Parathyroid adenoma (tissue), 2 donors: ENCODE measurements around the gene ADO.

Experiments
- H2AFZ ChIP-seq: fragments of 300-600 bp; sonication (generic); one replicate; pipeline ENCODE4 v1.7.0; 2017; ENCODE audit warnings: antibody characterized with exemption, mild to moderate bottlenecking
- H3K27ac ChIP-seq: fragments of 300-600 bp; sonication (generic); one replicate; pipeline ENCODE4 v1.7.0; 2017
- H3K27me3 ChIP-seq: fragments of 300-600 bp; sonication (generic); one replicate; pipeline ENCODE4 v1.7.0; 2017; ENCODE audit warnings: low read length; ENCODE audit not compliant: control insufficient read depth, insufficient read depth
- H3K36me3 ChIP-seq: fragments of 300-600 bp; sonication (generic); one replicate; pipeline ENCODE4 v1.7.0; 2017; ENCODE audit warnings: low read length; ENCODE audit not compliant: control insufficient read depth, insufficient read depth
- H3K4me1 ChIP-seq: fragments of 300-600 bp; sonication (generic); one replicate; pipeline ENCODE4 v1.7.0; 2017; ENCODE audit warnings: control low read depth
- H3K4me2 ChIP-seq: fragments of 300-600 bp; sonication (generic); one replicate; pipeline ENCODE4 v1.7.0; 2017; ENCODE audit warnings: low read length
- H3K4me3 ChIP-seq: fragments of 300-600 bp; sonication (generic); one replicate; pipeline ENCODE4 v1.7.0; 2017; ENCODE audit warnings: low read depth, low read length
- H3K79me2 ChIP-seq: fragments of 300-600 bp; sonication (generic); one replicate; pipeline ENCODE4 v1.7.0; 2017; ENCODE audit warnings: control low read depth
- H3K9ac ChIP-seq: fragments of 300-600 bp; sonication (generic); one replicate; pipeline ENCODE4 v1.7.0; 2017; ENCODE audit warnings: mild to moderate bottlenecking
- H3K9me3 ChIP-seq: fragments of 300-600 bp; sonication (generic); one replicate; pipeline ENCODE4 v1.7.0; 2017; ENCODE audit warnings: low read length; ENCODE audit not compliant: control insufficient read depth
- TF ChIP-seq, protein P1 (sequence below): fragments of 300-600 bp; sonication (generic); IDR thresholded peaks from one replicate; pipeline ENCODE4 v1.7.0; 2017; ENCODE audit warnings: antibody characterized with exemption, mild to moderate bottlenecking
- donor health status: primary hyperparathyroidism.

Gene ADO

DNA sequence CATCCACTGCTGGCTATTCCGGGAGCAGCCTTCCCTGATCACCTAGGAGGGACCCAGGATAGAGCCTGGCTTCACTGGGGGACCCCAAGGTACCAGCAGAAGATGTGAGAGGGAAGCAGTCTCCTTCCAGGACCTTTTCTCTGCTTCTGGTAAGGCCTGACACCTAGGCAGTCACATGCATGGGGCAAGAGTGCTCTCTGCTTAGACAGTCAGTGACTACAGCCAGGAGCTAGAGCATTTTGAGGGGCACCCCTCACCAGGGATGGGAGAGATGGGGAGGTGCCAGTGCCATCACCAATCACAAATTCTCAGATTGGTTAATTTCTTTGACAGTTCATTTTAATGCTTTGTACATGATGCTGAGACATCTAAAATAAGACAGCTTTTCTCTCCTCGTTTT is 13.9 kb upstream of the ADO start:
- Histone ChIP-seq H2AFZ (no peak overlapping the region), H3K9me3 (no peaks in the 10 kb centered on the region), H3K9ac (no peak overlapping the region), H3K4me2 (no peak overlapping the region), H3K36me3 (no peaks in the 10 kb centered on the region), H3K27me3 (no peaks in the 10 kb centered on the region), H3K4me3 (no peak overlapping the region), H3K27ac (no peak overlapping the region), H3K4me1 (no peaks in the 10 kb centered on the region), H3K79me2 (no peaks in the 10 kb centered on the region)
- TF ChIP-seq, protein P1, sequence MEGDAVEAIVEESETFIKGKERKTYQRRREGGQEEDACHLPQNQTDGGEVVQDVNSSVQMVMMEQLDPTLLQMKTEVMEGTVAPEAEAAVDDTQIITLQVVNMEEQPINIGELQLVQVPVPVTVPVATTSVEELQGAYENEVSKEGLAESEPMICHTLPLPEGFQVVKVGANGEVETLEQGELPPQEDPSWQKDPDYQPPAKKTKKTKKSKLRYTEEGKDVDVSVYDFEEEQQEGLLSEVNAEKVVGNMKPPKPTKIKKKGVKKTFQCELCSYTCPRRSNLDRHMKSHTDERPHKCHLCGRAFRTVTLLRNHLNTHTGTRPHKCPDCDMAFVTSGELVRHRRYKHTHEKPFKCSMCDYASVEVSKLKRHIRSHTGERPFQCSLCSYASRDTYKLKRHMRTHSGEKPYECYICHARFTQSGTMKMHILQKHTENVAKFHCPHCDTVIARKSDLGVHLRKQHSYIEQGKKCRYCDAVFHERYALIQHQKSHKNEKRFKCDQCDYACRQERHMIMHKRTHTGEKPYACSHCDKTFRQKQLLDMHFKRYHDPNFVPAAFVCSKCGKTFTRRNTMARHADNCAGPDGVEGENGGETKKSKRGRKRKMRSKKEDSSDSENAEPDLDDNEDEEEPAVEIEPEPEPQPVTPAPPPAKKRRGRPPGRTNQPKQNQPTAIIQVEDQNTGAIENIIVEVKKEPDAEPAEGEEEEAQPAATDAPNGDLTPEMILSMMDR: no peak

DNA sequence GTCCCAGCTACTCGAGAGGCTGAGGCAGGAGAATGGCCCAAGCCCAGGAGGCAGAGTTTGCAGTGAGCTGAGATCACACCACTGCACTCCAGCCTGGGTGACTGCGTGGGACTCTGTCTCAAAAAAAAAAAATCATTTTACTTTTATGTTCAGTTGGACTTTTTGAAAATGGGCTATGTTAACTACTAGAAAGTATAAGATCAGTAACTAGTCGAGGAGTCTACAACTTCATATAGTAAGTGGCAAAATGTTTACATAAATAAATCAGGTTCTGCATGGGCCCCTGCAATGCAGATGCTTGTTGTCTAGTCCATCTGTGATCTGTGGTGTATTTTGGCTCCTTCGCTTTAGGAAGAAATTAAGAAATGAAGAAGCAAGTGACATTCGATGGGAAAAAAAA is 12.3 kb upstream of the ADO start:
- TF ChIP-seq, protein P1: no peak
- H3K4me2 ChIP-seq: no peak overlapping the region

DNA sequence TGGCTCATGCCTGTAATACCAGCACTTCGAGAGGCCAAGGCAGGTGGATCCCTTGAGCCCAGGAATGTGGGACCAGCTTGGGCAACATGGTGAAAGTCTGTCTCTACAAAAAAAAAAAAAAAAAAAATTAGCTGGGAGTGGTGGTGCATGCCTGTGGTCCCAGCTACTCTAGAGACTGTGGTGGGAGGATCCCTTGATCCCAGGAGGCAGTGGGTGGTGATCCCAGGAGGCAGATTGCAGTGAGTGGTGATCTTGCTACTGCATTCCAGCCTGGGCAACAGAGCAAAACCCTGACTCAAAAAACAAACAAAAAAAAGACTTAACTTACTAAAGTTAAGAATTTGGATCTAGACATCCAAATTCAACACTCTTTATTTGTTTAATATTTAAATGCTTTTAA is 10.2 kb upstream of the ADO start:
- H2AFZ ChIP-seq: no peak overlapping the region
- H3K79me2 ChIP-seq: no peaks in the 10 kb centered on the region
- H3K4me1 ChIP-seq: no peaks in the 10 kb centered on the region
- no peak overlapping the region for H3K4me2 ChIP-seq
- H3K9me3 ChIP-seq: no peaks in the 10 kb centered on the region
- H3K27me3 ChIP-seq: no peaks in the 10 kb centered on the region
- H3K36me3 ChIP-seq: no peaks in the 10 kb centered on the region
- TF ChIP-seq, protein P1: no peak
- no peak overlapping the region for H3K27ac ChIP-seq
- H3K9ac ChIP-seq: no peak overlapping the region
- no peak overlapping the region for H3K4me3 ChIP-seq

More for the DNA sequence above, 12.3 kb upstream of the ADO start:
- Histone ChIP-seq H3K9me3 (no peaks in the 10 kb centered on the region), H3K4me3 (no peak overlapping the region), H3K9ac (no peak overlapping the region), H2AFZ (no peak overlapping the region), H3K79me2 (no peaks in the 10 kb centered on the region), H3K27ac (no peak overlapping the region), H3K36me3 (no peaks in the 10 kb centered on the region), H3K4me1 (no peaks in the 10 kb centered on the region), H3K27me3 (no peaks in the 10 kb centered on the region)

DNA sequence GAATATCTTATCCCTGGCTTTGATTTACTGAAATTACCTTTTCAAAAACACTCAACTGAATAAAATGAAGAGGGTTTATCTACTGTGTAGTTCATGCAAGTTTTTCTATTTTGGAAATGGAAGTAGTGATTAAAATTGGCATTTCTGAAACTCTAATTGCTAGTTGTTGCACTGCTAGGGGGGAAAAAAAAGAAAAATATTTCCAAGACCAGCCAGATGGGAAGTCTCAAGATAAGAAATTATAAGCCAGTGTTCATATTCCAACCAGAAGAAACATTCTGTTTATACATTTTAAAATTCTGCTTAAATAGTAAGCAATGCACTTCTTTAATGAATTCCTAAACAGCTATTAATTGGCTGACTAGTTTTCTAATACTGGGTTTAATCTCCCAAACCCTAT is 9.4 kb upstream of the ADO start:
- Histone ChIP-seq H3K9me3 (no peaks in the 10 kb centered on the region), H3K4me2 (no peak overlapping the region), H3K27me3 (no peaks in the 10 kb centered on the region), H3K79me2 (no peaks in the 10 kb centered on the region), H3K9ac (no peak overlapping the region), H2AFZ (no peak overlapping the region), H3K4me3 (no peak overlapping the region), H3K27ac (no peak overlapping the region), H3K36me3 (no peaks in the 10 kb centered on the region), H3K4me1 (no peaks in the 10 kb centered on the region)
- TF ChIP-seq, protein P1: no peak

DNA sequence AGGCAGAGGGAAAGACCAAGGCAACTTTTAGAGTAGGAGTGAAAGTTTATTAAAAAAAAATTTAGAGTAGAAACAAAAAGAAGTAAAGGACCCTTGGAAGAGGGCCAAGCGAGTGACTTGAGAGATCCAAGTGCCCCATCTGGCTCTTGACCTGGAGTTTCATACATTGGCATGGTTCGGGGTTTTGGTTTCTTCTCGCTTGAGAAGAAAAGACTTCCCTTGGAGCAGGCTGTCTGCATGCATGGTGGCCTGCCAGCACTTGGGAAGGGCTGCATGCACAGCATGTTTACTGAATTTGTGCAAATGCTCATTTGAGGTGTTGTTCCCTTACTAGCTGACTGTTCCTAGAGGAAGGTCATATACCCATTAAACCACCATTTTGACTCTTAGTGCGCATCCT is 8.8 kb upstream of the ADO start:
- Histone ChIP-seq H3K36me3 (no peaks in the 10 kb centered on the region), H3K27me3 (no peaks in the 10 kb centered on the region), H3K9ac (no peak overlapping the region), H3K4me1 (no peaks in the 10 kb centered on the region), H3K27ac (no peak overlapping the region), H3K4me2 (no peak overlapping the region), H3K79me2 (no peaks in the 10 kb centered on the region), H3K4me3 (no peak overlapping the region), H3K9me3 (no peaks in the 10 kb centered on the region), H2AFZ (no peak overlapping the region)
- TF ChIP-seq, protein P1: no peak
